Right lobe of liver (tissue), 6 donors: ENCODE measurements around the gene GLT1D1. TPM values are rescaled to one million over a fixed set of nuclear protein-coding genes. Genes with fewer than 3 reads are reported as not detected.

Experiments used
- ATAC-seq, 4 donors: fragments of 200-7000 bp; cut with Tn5 transposase; one replicate each; pipeline ENCODE4 v1.9.1; 2020; ENCODE audit warnings: mild to moderate bottlenecking in 4 of 4, moderate library complexity in 4 of 4
- DNase-seq, 3 donors: peaks; one replicate each; pipeline ENCODE4 v3.0.0-alpha.2; 2020
- H3K27ac ChIP-seq, 3 donors: fragments of 200-600 bp; one replicate each; pipeline ENCODE4 v1.8.0; 2022
- H3K27me3 ChIP-seq, 2 donors: fragments of 200-600 bp; one replicate each; pipeline ENCODE4 v1.8.0; 2022
- H3K36me3 ChIP-seq, 4 donors: fragments of 200-600 bp; sonication (generic) in 1 of 4; one replicate each; pipeline versions ENCODE4 v1.5.1 to v1.8.0; 2017 to 2022; ENCODE audit warnings: control low read depth in 1 of 4
- H3K4me1 ChIP-seq, 4 donors: fragments of 200-600 bp; sonication (generic) in 1 of 4; one replicate each; pipeline versions ENCODE4 v1.5.1 to v1.8.0; 2017 to 2022; ENCODE audit warnings: control low read depth in 1 of 4
- H3K4me3 ChIP-seq, 3 donors: fragments of 200-600 bp; one replicate each; pipeline ENCODE4 v1.8.0; 2022
- H3K9me3 ChIP-seq, 4 donors: fragments of 200-600 bp; sonication (generic) in 1 of 4; one replicate each; pipeline versions ENCODE4 v1.5.1 to v1.8.0; 2017 to 2022; ENCODE audit warnings: control low read depth in 1 of 4
- POLR2A ChIP-seq: fragments of 450-650 bp; IDR thresholded peaks from one replicate; pipeline ENCODE4 v1.6.1; 2017; ENCODE audit warnings: antibody characterized with exemption, mild to moderate bottlenecking
- WGBS: methylation state at CpG from one replicate; pipeline ENCODE4 v1.1.6; 2018; ENCODE audit warnings: low coverage, low lambda C conversion rate; ENCODE audit not compliant: insufficient coverage; ENCODE audit errors: missing lambda C conversion rate; 5-methylcytosine and 5-hydroxymethylcytosine counted together
- intact Hi-C, 2 donors: fragments of 100-400 bp; cut with DNase I; formaldehyde crosslinking; loops; one replicate each; pipeline versions ENCODE4 v1.11.2 to v1.14.1; 2022
- total RNA-seq, 6 experiments: library from RNA; depleted of rRNA in 2 of 6; stranded (reverse); fragments of >200 nt in 2 of 6; fragmentation: NEBNext Ultra II Directional in 3 of 6; extraction: Animal tissue kit (Norgen Biotek cat#: 25700) in 3 of 6; gene quantifications; one replicate each; pipeline versions ENCODE4 v1.1.0 to v1.2.4, GENCODE V29; 2016 to 2023
- TF ChIP-seq, protein P1 (sequence below), 4 donors: fragments of 200-600 bp in 3 of 4; fragments of 450-650 bp in 1 of 4; IDR thresholded peaks; one replicate each; pipeline versions ENCODE4 v1.5.1 to v1.8.0; 2016 to 2022; ENCODE audit warnings: antibody characterized with exemption in 4 of 4, mild to moderate bottlenecking in 2 of 4
- donor health status: DM: no; HTN: yes; CAD: no.
- donor health status: DM: no; HTN: no; CAD: no.
- donor health status: DM: no; HTN: no; CAD: no.
- donor health status: DM: no; HTN: yes; CAD: no.
- donor health status: DM: no; HTN: yes; CAD: no.

GLT1D1 gene
- total RNA-seq, 6 experiments from 2014 or later, result 14.9 to 21.9 (median 20.2) TPM

- H3K27ac ChIP-seq, result no peak overlapping the region
- no peak for TF ChIP-seq POLR2A
- TF ChIP-seq, protein P1, sequence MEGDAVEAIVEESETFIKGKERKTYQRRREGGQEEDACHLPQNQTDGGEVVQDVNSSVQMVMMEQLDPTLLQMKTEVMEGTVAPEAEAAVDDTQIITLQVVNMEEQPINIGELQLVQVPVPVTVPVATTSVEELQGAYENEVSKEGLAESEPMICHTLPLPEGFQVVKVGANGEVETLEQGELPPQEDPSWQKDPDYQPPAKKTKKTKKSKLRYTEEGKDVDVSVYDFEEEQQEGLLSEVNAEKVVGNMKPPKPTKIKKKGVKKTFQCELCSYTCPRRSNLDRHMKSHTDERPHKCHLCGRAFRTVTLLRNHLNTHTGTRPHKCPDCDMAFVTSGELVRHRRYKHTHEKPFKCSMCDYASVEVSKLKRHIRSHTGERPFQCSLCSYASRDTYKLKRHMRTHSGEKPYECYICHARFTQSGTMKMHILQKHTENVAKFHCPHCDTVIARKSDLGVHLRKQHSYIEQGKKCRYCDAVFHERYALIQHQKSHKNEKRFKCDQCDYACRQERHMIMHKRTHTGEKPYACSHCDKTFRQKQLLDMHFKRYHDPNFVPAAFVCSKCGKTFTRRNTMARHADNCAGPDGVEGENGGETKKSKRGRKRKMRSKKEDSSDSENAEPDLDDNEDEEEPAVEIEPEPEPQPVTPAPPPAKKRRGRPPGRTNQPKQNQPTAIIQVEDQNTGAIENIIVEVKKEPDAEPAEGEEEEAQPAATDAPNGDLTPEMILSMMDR (IDR thresholded peaks at IDR 0.05), result no peak
- H3K9me3 ChIP-seq, result no peaks in the 10 kb centered on the region
- ATAC-seq (no peak), DNase-seq (no peak)
- no peaks in the 10 kb centered on the region for H3K27me3 ChIP-seq
- H3K4me3 ChIP-seq, result no peak overlapping the region
- no peaks in the 10 kb centered on the region for H3K4me1 ChIP-seq
- intact Hi-C loops, result no loop called here
- 56% methylated on average over 4 of the region's 5 CpGs for WGBS
- no peaks in the 10 kb centered on the region for H3K36me3 ChIP-seq
Observed at GRCh38 chr12:129009833-129010622, 156.8 kb downstream of the GLT1D1 start.

GRCh38 chr12:129016159-129016558, 162.9 kb downstream of the GLT1D1 start:
- no peaks in the 10 kb centered on the region for H3K27me3 ChIP-seq
- DNase-seq, result peak in 1 of 3 donors; percentile 10
- H3K27ac ChIP-seq, result no peak overlapping the region
- TF ChIP-seq POLR2A, result no peak
- TF ChIP-seq, protein P1 (IDR thresholded peaks at IDR 0.05), result no peak
- H3K4me3 ChIP-seq, result no peak overlapping the region
- 40% methylated on average over 7 of the region's 7 CpGs for WGBS
- H3K36me3 ChIP-seq, result no peaks in the 10 kb centered on the region
- intact Hi-C loops, result no loop called here
- no peaks in the 10 kb centered on the region for H3K9me3 ChIP-seq
- H3K4me1 ChIP-seq, result no peaks in the 10 kb centered on the region
- no peak for ATAC-seq

GRCh38 chr12:129025055-129025454, 171.8 kb downstream of the GLT1D1 start:
- TF ChIP-seq, protein P1 (IDR thresholded peaks at IDR 0.05), result no peak
- no peak for TF ChIP-seq POLR2A
- H3K4me1 ChIP-seq, result no peaks in the 10 kb centered on the region
- H3K4me3 ChIP-seq, result no peak overlapping the region
- no peaks in the 10 kb centered on the region for H3K36me3 ChIP-seq
- H3K27me3 ChIP-seq, result no peaks in the 10 kb centered on the region
- no peak overlapping the region for H3K27ac ChIP-seq
- ATAC-seq (no peak), DNase-seq (no peak)
- 79% methylated on average over 3 of the region's 3 CpGs for WGBS
- H3K9me3 ChIP-seq, result no peaks in the 10 kb centered on the region
- intact Hi-C loops, result no loop called here

DNA sequence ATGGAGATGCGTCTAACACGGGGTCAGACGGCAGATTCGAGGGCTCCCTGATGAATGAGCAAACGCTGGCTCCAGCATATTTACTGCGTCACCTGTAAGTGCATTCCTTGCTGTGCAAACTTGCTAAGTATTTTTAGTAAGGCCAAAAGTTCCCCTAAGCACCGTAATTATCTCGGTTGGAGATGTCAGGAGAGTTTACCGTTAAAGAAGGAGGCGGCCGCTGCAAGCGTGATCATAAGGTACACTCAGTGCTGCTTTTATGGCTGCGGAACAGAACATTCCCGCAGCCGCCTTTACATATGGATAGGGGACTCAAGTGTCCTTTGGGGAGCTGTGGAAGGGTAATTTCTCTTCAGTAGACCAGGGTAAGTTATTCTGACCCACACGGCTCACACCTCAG, 175.6 kb downstream of the GLT1D1 start:
- H3K9me3 ChIP-seq, result no peaks in the 10 kb centered on the region
- no peaks in the 10 kb centered on the region for H3K36me3 ChIP-seq
- H3K4me1 ChIP-seq, result no peaks in the 10 kb centered on the region
- no peak for TF ChIP-seq POLR2A
- TF ChIP-seq, protein P1 (IDR thresholded peaks at IDR 0.05), result no peak
- no peak for DNase-seq
- intact Hi-C loops, result no loop called here
- no peak overlapping the region for H3K27ac ChIP-seq
- no peaks in the 10 kb centered on the region for H3K27me3 ChIP-seq
- H3K4me3 ChIP-seq, result no peak overlapping the region
- ATAC-seq, result no peak
- 64% methylated on average over 15 of the region's 16 CpGs for WGBS

Other genes with a start within 250 kb of the GLT1D1 start
- gene SLC15A4, start 29.5 kb upstream of the GLT1D1 start, total RNA-seq, result 10 to 100 TPM; 10.7 to 49.2 (median 25.5) TPM